HG02943 (cell line): ENCODE results near the gene METTL17.
"Not testable (repeated sequence)": the region's sequence is repeated elsewhere in the genome, so short reads cannot be mapped to it uniquely, and the experiment has no call there.

Source experiments
- ATAC-seq: cut with Tn5 transposase; IDR thresholded peaks from one replicate; pipeline ENCODE4 v1.9.1; 2021; ENCODE audit warnings: mild to moderate bottlenecking, low read depth, moderate library complexity; ENCODE audit not compliant: unreplicated experiment

The METTL17 gene

DNA sequence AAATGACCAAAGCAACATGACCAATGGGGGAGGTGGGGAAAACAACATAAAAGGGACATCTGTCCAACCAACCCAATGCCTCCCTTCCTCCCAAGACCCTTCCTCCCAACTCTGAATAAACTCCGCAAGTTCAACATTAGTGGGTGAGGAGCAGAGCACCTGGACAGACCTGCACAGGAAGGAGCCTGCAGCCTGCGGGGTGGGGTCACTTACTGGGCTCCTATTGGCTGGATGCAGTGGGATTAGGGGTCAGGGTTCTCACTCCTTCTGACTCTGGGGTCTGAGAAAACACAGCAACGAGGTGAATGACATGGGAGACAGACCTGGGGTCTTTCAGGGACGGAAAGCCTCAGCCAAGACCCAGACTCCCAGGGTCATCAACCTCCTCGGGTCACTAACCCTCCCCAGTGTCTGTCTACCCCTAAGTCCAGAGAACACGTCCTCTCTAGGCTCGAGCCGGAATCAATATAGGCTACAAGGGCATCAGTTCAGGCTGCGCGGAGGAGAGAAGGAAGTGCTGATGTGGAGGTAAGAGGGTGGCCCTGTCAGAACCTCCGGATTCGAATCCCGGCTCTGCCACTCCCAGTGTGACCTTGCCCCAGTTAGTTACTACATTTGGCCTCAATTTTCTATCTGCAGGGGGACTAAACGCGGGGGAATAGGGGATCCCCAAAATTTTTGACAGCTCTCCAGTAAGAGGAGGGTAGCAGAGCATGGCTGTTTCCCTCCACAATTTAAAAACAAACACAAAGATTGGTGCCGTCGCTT is 34.2 kb downstream of the METTL17 start:
- no peak for ATAC-seq

- ATAC-seq: no peak
Measured at GRCh38 chr14:21024585-21025370, 35.0 kb downstream of the METTL17 start, which contains the start of gene NDRG2. NDRG2 (minus strand) TSS chr14:21025061; CDS start chr14:21023315, 1,746 bp downstream.

GRCh38 chr14:21025371-21026273 is 35.8 kb downstream of the METTL17 start:
- ATAC-seq: no peak

GRCh38 chr14:21026274-21026987 is 36.7 kb downstream of the METTL17 start:
- ATAC-seq: no peak

DNA sequence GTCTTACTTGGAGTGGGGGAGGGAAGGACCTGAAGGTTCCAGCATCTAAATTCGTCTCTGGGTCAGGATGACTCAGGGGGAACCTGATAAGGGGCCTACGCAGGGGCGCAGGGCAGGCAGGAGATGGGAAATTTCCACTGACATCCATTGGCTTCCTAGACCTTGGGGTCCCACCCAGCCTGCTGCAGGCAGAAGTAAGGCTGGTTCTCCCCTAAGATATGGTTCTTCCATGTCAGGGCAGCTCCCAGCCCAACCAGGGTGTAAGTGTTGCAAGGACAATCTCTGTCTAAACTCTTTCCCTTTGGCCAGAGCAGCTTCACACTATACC is 37.2 kb downstream of the METTL17 start:
- no peak for ATAC-seq

DNA sequence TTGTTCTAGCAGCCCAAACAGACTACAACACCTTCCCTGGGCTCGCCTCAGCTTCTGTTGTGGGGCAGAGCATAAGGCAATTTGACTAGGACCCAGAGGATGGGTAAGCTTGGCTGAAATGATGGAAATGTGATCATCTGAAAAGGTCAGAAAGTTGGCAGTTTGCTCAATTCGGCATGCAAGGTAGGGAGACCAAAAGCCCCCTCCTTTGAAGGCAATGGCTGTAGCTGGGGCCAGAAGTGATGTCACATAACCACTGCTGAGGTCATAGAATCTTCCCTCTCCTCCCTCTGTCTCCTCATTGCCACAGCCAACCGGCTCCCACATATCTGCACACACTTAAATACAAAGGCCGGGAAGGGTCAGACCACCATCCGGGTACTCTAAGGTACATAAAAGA is 40.1 kb downstream of the METTL17 start, which contains the start of gene TPPP2:
TPPP2 (plus strand) TSS at position 301 of the 400 bp plus-strand sequence. CDS start 365 bp downstream, outside the sequence.
- no peak for ATAC-seq

DNA sequence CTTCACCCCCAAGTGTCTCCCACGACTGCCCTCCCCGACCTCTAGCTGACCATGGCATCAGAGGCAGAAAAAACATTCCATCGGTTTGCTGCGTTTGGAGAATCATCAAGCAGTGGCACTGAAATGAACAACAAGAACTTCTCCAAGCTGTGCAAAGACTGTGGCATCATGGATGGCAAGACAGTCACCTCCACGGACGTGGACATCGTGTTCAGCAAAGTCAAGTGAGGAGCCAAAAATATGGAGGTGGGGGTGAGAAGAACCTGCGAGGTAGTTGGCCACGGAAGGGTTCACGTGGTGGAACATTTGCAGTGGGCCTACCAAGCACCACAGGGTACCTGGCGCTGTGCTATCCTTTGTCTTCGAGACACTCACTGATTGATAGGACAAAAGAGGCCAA is 40.8 kb downstream of the METTL17 start:
- no peak for ATAC-seq

GRCh38 chr14:21032326-21033132 is 42.7 kb downstream of the METTL17 start:
- no peak for ATAC-seq

DNA sequence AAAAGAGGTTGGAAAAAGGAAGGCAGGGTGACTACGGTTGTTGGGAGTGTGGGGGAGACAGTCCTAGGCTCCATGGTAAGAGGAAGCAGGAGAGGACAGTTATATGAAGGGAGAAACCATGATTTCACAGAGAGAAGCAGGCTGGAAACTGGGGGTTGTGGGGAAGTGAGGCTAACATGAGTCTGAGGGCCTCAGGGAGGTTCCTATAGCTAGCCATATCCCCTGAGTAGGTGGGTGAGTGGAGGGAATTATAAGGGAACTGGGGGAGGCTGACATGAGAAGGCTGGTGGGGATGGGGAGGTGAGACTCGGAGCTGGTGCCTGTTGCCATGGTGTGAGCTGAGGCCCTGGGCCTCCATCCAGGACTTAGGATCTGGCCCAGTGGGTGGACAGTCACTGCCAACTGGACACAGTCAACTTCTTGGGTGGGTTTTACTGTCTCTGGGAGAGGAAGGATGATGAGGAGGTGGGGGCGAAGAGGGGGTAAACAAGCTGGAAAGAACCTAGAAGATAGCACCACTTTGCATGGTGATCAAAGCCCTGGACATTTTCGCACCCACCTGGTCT is 43.4 kb downstream of the METTL17 start:
- no peak for ATAC-seq

DNA sequence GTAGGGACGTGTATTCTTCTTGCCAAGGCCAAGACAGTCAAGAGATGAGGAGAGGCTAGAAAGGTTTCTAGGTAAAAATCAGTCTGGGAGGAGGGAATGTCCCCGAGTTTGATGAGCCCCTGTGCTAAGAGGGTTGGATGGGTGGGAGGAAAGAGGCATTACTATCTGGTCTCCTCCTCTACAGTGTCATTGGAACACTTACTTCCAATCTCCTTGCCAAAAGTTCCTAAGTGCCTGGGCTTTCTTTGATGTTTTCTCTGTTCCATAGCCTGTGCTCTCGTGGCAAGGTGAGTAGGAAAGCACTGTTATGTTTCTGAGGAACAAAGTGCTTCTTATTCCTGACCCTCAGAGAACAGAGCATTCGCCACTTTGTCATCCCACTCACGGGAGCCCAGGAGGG is 44.9 kb downstream of the METTL17 start, which contains the start of gene RNASE13:
RNASE13 (minus strand) TSS at position 101 of the 400 bp plus-strand sequence. CDS start 519 bp downstream, outside the sequence.
- ATAC-seq: no peak

- no peak for ATAC-seq
Measured at GRCh38 chr14:21036751-21037150, 47.0 kb downstream of the METTL17 start.

DNA sequence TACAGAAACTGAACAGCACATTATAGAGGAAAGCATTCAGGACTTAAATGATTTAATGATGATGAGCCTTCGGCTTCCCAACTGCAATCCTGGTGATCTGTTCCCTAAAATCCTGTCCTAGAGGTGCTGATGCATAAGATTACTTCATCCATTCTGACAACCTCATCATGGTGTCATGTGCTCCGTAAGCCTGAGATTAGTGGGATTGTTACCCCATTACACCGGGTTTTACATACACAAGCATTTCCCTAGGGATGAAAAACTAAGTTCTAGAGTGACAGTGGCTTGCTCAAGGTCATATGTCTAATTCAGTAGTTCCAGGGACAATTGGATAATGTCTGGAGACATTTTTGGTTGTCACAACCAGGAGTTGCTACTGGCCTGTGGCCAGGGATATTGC is 47.4 kb downstream of the METTL17 start:
- no peak for ATAC-seq

DNA sequence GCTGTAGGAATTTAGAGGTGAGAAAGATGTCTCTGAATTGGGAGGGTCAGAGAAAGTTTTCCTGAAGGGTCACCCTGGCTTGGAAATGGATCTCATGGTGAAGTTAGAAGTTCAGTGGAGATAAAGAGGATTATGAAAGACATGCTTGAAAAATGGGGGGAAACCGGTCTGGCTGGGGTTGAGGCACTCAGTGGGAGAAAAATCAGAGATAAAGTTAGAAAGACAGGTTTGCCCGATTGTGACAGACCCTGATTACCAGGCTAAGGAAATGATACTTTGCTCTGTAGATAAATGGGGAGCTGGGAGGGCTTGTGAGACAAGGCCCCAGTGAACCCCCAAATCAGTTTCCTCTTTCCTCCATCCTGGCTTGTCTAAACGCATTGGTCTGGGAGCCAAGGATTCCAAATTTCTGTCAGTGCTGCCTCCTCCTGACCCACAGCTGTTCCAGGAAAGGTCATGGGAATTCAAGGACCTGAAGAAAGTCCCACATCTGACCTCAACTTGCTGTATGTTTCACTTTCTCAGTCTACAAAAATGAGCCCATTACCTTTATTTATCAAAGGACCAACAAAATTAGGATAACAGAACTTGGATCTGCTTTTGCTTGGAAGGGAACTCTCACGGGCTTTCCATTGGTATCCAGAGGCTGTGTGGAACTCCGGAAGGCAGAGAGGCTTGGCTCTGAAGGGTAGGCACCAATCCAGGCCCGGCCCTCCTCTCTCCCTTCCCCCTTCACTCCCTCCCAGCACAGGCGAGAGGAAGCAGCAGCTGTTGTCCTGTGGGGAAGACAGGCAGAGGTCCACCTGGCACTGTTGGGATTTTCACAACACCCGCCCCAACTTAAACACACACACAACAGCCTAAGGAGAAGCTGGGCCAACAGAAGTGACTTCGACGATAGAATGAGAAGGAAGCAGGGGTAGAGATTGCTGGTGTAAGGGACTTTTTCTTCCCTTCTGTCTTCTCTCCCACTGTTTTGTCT is 49.0 kb downstream of the METTL17 start:
- ATAC-seq: no peak

GRCh38 chr14:21039585-21040369 is 50.0 kb downstream of the METTL17 start:
- ATAC-seq: no peak

DNA sequence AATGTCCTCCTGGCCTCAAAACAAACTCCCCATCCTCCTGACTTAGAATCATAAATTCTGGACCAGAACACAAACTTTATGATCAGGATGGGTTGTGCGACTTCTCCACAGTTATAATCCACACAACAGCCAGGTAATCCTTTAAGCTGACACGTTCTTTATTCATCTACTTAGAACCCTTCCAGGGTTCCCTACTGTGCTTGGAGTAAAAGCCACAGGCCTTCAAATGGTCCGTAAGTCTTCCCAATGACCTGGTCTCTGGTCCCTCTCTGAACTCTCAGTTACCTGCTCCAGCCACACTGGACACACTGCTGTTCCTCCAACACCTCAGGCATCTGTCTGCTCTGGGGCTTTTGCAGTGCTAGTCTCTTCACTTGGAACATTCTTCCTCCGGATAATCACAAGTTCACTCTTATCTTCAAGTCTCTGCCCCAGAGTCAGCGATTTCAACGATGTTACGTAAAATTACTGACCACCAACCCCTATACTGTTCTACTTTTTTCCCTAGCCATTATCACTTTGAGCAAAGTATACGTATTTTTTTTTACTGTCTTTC is 50.7 kb downstream of the METTL17 start:
- no peak for ATAC-seq

- not testable (repeated sequence) for ATAC-seq
Measured at GRCh38 chr14:21040941-21041340, 51.2 kb downstream of the METTL17 start.
